Omental fat pad (tissue), 4 donors: ENCODE results near the gene MACROD2. TPM values are rescaled to one million over a fixed set of nuclear protein-coding genes. Genes with fewer than 3 reads are reported as not detected.
"Not testable (repeated sequence)": the region's sequence is repeated elsewhere in the genome, so short reads cannot be mapped to it uniquely, and the experiment has no call there.

ENCODE experiments used
- ATAC-seq: fragments of 150-250 bp; one replicate; pipeline ENCODE4 v1.9.1; 2016; ENCODE audit warnings: mild to moderate bottlenecking, moderate library complexity; ENCODE audit not compliant: low FRiP score
- DNase-seq: peaks from one replicate; pipeline ENCODE4 v3.0.0-alpha.2; 2019; ENCODE audit warnings: low spot score
- total RNA-seq, 4 donors: library from RNA; depleted of rRNA; stranded (reverse); fragments of >200 nt; gene quantifications; one replicate each; pipeline ENCODE4 v1.1.0, GENCODE V29; 2016
- TF ChIP-seq, protein P1 (sequence below), 3 donors: fragments of 450-650 bp; IDR thresholded peaks; one replicate each; pipeline ENCODE4 v1.5.1; 2016 to 2017; ENCODE audit warnings: antibody characterized with exemption in 3 of 3, mild to moderate bottlenecking in 3 of 3, moderate library complexity in 2 of 3

The MACROD2 gene
- total RNA-seq, 4 donors from 2014 or later = 6.8 to 54.1 (median 7.4) TPM

DNA sequence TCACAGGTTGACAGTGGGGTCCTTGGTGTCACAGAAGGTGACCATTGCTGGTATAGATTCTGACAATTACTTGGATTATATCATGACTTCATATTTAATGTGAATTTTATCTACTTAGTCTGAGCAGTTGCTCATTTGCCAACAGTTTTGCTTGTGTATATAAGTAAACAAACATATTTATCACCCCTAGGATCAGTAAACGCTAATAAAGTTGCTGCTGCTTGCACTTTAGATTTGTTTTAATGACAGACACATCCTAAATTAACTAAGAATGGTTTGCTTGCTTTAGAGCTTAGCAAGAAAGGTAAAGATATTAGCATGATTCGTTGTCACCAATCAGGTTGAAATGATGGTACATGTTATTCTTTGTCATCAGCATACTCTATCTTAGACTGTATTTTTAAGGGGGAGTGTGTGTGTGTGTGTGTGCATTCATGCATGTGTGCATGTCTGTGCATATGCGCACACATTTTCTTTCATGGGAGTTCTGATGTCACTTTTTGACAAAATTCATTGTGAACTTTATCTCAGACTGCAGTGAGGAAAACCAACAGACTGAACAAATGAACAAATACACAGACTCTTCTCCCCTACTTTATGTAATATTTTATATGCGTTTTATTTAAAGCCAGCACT, 1124.7 kb downstream of the MACROD2 start:
- TF ChIP-seq, protein P1, sequence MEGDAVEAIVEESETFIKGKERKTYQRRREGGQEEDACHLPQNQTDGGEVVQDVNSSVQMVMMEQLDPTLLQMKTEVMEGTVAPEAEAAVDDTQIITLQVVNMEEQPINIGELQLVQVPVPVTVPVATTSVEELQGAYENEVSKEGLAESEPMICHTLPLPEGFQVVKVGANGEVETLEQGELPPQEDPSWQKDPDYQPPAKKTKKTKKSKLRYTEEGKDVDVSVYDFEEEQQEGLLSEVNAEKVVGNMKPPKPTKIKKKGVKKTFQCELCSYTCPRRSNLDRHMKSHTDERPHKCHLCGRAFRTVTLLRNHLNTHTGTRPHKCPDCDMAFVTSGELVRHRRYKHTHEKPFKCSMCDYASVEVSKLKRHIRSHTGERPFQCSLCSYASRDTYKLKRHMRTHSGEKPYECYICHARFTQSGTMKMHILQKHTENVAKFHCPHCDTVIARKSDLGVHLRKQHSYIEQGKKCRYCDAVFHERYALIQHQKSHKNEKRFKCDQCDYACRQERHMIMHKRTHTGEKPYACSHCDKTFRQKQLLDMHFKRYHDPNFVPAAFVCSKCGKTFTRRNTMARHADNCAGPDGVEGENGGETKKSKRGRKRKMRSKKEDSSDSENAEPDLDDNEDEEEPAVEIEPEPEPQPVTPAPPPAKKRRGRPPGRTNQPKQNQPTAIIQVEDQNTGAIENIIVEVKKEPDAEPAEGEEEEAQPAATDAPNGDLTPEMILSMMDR (IDR thresholded peaks at IDR 0.05) = no peak
- DNase-seq (no peak), ATAC-seq (no peak)

DNA sequence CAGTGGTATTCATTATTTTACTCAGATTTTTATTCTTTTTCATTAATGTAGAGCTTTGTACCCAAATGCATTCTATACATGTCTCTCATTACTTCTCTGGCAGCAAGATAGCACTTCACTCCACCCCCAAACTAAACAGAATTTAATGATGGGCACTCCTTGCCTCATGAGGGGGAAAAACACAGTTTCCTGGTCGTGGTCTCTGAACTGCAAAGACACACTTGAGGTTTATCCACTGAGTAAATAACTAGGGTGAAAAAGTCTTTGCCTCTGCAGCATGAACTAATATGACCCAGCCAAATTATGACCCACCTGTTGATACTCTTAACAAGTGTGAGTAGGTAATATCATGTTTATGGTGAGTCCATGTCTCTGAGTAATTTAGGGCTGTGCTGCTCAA, 1127.3 kb downstream of the MACROD2 start:
- no peak for ATAC-seq
- TF ChIP-seq, protein P1 (IDR thresholded peaks at IDR 0.05) = no peak
- no peak for DNase-seq

DNA sequence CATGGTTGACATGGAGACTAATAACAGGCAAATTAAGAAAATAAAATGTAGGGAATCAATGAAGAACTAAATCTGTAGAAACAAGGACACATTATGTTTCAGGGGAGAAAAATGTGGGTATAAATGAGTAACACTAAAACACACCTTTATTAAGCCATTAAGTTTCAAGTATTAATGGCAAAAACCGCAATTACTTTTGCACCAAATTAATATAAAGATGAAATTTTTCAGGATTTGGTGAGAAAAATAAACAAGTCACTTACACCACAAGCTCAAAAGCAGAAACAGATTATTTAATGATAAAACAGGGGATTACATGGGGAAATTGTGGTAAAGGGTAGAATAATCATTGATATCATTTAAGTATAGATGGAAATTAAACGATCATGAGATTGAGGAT, 1135.9 kb downstream of the MACROD2 start:
- DNase-seq = no peak
- TF ChIP-seq, protein P1 (IDR thresholded peaks at IDR 0.05) = no peak
- no peak for ATAC-seq

DNA sequence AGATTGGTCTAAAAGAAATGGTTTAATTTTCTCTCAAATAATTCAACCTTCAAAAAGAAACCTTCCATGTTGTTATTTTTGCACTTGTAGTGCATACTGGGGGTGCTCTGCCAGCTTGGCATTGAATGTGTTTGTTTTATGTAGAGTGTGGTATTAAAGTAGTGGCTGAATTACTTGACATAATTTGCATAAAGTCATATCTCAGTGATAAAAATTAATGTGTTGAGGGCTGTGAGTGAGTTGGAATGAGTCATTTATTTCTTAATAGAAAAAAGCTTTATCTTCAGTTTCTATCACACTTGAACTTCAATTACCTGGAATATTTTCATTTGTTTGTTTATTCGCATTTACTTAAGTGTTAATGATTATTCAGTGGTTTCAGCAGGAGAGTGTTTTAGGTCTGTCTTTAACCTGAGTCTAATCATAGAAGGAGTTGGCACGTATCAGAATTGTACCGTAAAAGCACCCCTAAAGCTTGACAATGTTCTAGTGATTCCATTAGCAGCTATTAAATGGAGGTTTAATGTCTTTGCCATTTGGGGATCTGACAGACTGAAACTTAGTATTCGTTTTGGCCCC, 1143.3 kb downstream of the MACROD2 start:
- DNase-seq (no peak), ATAC-seq (no peak)
- TF ChIP-seq, protein P1 (IDR thresholded peaks at IDR 0.05) = no peak

DNA sequence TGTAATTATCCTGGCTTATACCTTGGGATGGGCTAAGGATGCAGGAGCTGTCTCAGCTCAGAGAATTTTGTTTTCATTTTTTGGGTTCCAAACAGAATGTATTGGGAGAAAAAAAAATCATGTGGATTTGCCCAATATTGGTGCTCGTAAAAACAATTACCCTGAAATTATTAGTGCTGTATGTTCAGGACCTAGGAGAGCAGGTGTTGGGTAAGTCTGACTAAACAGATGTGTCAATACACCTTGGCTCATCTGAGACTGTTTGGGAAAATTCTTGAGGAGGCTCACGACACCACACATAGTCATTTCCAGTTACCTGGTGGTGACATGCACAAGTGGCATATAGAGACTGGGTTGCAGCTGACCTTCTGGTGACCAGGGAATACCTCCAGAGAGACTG, 1144.2 kb downstream of the MACROD2 start:
- TF ChIP-seq, protein P1 (IDR thresholded peaks at IDR 0.05) = no peak
- ATAC-seq (no peak), DNase-seq (no peak)

DNA sequence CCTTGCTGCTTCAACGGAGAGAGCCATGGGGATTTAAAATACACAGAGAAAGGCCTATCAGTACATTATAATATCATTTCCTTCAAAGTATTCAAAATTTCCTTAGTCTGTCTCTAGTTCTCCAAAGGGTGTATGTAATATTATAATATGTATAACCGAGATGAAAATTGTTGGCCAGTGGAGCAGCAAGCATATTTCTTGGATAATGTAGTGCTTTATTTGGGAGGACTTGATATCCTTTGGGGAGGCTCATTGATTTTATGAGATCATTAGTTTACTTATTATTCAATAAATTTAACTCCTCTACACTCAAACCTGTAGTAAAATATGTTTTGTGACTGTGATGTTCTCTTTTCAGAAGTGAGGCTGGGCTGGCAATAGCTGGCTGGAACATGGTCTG, 1145.0 kb downstream of the MACROD2 start:
- DNase-seq = no peak
- no peak for ATAC-seq
- TF ChIP-seq, protein P1 (IDR thresholded peaks at IDR 0.05) = no peak

DNA sequence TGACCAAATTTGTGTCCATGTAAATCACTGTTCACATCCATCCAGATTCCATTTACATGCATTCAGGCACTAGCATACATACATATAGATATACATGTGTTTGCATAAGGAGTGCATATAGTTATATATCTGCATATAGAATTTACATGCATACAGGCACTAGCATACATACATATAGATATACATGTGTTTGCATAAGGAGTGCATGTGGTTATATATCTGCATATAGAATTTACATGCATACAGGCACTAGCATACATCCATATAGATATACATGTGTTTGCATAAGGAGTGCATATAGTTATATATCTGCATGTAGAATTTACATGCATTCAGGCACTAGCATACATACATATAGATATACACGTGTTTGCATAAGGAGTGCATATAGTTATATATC, 1145.6 kb downstream of the MACROD2 start:
- DNase-seq, ATAC-seq: not testable (repeated sequence)
